Spinal cord (tissue), 10 donors: Measurements from ENCODE around the gene SCYL2. TPM values are rescaled to one million over a fixed set of nuclear protein-coding genes. Genes with fewer than 3 reads are reported as not detected.
A peak's percentile ranks its signal among the peaks of the same experiment; 100 is the strongest.
"Not testable (repeated sequence)": the region's sequence is repeated elsewhere in the genome, so short reads cannot be mapped to it uniquely, and the experiment has no call there.

ENCODE experiments used
- DNase-seq, 6 donors: peaks; one replicate each; pipeline versions ENCODE4 v3.0.0 to v3.0.0-alpha.2; 2013 to 2015; ENCODE audit warnings: low spot score in 6 of 6, low read depth in 4 of 6
- H3K27ac ChIP-seq: one replicate; pipeline ENCODE4 v1.5.1; 2013; ENCODE audit warnings: low read depth, low read length, control low read depth
- H3K27me3 ChIP-seq: one replicate; pipeline ENCODE4 v1.6.1; 2013; ENCODE audit warnings: low read length; ENCODE audit not compliant: control insufficient read depth, insufficient read depth
- H3K36me3 ChIP-seq: one replicate; pipeline ENCODE4 v1.6.1; 2013; ENCODE audit warnings: low read length; ENCODE audit not compliant: control insufficient read depth, insufficient read depth
- H3K4me1 ChIP-seq: one replicate; pipeline ENCODE4 v1.6.1; 2013; ENCODE audit warnings: low read length; ENCODE audit not compliant: control insufficient read depth, insufficient read depth
- H3K4me3 ChIP-seq: one replicate; pipeline ENCODE4 v1.5.1; 2013; ENCODE audit warnings: low read depth, low read length, control low read depth
- H3K9me3 ChIP-seq: one replicate; pipeline ENCODE4 v1.6.1; 2013; ENCODE audit warnings: low read length; ENCODE audit not compliant: control insufficient read depth, insufficient read depth
- WGBS: methylation state at CpG from one replicate; pipeline ENCODE4 v1.1.5; 2013; ENCODE audit warnings: missing lambda C conversion rate; ENCODE audit not compliant: insufficient coverage; 5-methylcytosine and 5-hydroxymethylcytosine counted together
- long read RNA-seq, 4 donors: transcript quantifications; one replicate each; lab custom pipeline, GENCODE V29; 2026
- polyA plus RNA-seq, 2 donors: library from polyadenylated mRNA; unstranded; fragments of 120-200 nt; gene quantifications; one replicate each; pipeline ENCODE4 v1.2.1, GENCODE V29; 2013; ENCODE audit not compliant: insufficient read length in 2 of 2
- total RNA-seq, 2 donors: library from RNA; depleted of rRNA in 1 of 2; stranded (reverse); fragments of 120-200 nt in 1 of 2; fragments of >200 nt in 1 of 2; gene quantifications; one replicate each; pipeline versions ENCODE4 v1.2.3 to v1.2.4, GENCODE V29; 2013 to 2014
- donor health status: healthy.

Gene SCYL2, protein sequence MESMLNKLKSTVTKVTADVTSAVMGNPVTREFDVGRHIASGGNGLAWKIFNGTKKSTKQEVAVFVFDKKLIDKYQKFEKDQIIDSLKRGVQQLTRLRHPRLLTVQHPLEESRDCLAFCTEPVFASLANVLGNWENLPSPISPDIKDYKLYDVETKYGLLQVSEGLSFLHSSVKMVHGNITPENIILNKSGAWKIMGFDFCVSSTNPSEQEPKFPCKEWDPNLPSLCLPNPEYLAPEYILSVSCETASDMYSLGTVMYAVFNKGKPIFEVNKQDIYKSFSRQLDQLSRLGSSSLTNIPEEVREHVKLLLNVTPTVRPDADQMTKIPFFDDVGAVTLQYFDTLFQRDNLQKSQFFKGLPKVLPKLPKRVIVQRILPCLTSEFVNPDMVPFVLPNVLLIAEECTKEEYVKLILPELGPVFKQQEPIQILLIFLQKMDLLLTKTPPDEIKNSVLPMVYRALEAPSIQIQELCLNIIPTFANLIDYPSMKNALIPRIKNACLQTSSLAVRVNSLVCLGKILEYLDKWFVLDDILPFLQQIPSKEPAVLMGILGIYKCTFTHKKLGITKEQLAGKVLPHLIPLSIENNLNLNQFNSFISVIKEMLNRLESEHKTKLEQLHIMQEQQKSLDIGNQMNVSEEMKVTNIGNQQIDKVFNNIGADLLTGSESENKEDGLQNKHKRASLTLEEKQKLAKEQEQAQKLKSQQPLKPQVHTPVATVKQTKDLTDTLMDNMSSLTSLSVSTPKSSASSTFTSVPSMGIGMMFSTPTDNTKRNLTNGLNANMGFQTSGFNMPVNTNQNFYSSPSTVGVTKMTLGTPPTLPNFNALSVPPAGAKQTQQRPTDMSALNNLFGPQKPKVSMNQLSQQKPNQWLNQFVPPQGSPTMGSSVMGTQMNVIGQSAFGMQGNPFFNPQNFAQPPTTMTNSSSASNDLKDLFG
- total RNA-seq (10 to 100 TPM; 45.2 to 83.6 TPM), polyA plus RNA-seq (10 to 100 TPM; 37.5 to 49.6 TPM)
- long read RNA-seq, donor 1, partial matches to known transcripts, result 0 of 1 reads
- long read RNA-seq, donor 1, other reads (novel, unspliced or antisense), result 0 of 1 reads
- long read RNA-seq, donor 2, partial matches to known transcripts, result 0 of 1 reads
- long read RNA-seq, donor 2, other reads (novel, unspliced or antisense), result 0 of 1 reads
- long read RNA-seq, donor 3, full-length matches to known transcripts, result 3 of 3 reads
- long read RNA-seq, donor 3, partial matches to known transcripts, result 0 of 3 reads
- long read RNA-seq, donor 3, other reads (novel, unspliced or antisense), result 0 of 3 reads
- long read RNA-seq, donor 4, full-length matches to known transcripts, result 3 of 3 reads
- long read RNA-seq, donor 4, partial matches to known transcripts, result 0 of 3 reads
- long read RNA-seq, donor 4, other reads (novel, unspliced or antisense), result 0 of 3 reads

DNA sequence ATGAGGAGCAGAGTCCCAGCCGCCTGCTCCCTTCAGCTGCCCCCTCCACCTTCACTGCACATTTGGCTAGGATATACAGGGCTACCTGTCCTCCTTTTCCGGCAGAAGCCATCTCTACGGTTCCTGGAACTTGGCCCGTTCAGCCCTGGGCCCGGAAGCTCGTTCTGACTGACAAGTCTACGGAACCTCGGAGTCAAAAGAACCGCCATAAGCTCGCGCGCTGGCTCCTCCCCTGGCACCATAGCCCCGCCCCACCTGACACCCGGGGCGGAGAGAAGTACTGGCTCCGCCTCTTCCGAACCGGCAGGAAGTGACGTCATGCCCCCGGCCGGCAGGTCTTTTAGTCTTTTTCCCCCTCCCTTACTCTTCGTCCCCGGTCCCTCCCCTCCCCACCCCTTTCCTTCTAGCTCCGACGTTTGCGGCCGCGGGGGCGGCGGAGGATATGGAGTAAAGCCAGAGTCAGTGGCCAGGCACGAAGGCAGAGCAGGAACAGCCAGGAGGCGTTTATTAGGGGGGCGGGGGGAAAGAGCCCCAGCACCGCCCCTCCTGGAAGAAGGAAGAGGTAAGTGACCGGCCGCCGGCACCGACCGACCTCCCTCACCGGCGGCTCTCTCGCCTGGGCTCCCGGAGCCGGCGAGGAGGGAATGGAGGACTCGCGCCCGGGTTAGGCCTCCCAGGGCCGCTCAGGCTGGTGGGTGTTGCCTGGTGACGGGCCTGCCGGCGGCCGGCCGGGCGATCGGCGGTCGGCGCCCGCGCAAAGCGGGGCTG is at the start of gene SCYL2, which contains the start of gene DEPDC4:
TSS of gene SCYL2 (plus strand) at position 343 of the 768 bp plus-strand sequence. CDS start 15,794 bp downstream, outside the sequence.
TSS of gene DEPDC4 (minus strand) at position 245 of the 768 bp plus-strand sequence. CDS start at position 242, 3 bp downstream.
- H3K27ac ChIP-seq, result peak within 1 kb of the TSS; percentile 96
- 0% methylated on average over 55 of the region's 62 CpGs for WGBS
- H3K9me3 ChIP-seq, result no peaks in the 10 kb centered on the region
- H3K4me1 ChIP-seq, result peaks cover 3% of the 10 kb centered on the region
- H3K36me3 ChIP-seq, result no peaks in the 10 kb centered on the region
- DNase-seq, result peak; percentile 89 to 99 (median 93)
- peak within 1 kb of the TSS; percentile 86 for H3K4me3 ChIP-seq
- no peaks in the 10 kb centered on the region for H3K27me3 ChIP-seq

- H3K36me3 ChIP-seq, result peaks cover 24% of the 10 kb centered on the region
- no CpG with 5 or more reads among the region's 5 CpGs for WGBS
- H3K27ac ChIP-seq, result no peak overlapping the region
- no peak overlapping the region for H3K4me3 ChIP-seq
- DNase-seq, result no peak
- no peaks in the 10 kb centered on the region for H3K4me1 ChIP-seq
- H3K9me3 ChIP-seq, result no peaks in the 10 kb centered on the region
- H3K27me3 ChIP-seq, result no peaks in the 10 kb centered on the region
These were observed 47.5 kb upstream of the SCYL2 start for GRCh38 chr12:100219328-100220109.

DNA sequence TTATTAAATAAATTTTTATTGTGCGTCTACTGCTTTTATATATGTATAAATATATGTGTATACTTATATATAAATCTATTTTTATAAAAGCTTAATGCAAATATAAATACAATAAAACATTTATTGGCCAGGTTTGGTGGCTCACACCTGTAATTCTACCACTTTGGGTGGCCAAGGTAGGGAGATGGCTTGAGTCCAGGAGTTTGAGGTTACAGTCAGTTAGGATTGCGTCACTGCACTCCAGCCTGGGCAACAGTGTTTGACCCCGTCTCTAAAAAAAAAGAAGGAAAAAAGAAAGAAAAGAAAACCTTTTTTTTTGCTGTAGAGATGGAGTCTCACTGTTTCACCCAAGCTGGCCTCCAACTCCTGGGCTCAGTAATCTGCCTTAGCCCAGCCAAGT is 45.5 kb upstream of the SCYL2 start:
- no peak for DNase-seq
- WGBS, result 100% methylated on average over 1 of the region's 3 CpGs
- no peak overlapping the region for H3K27ac ChIP-seq
- peaks cover 24% of the 10 kb centered on the region for H3K36me3 ChIP-seq
- no peak overlapping the region for H3K4me3 ChIP-seq
- no peaks in the 10 kb centered on the region for H3K27me3 ChIP-seq
- H3K4me1 ChIP-seq, result no peaks in the 10 kb centered on the region
- H3K9me3 ChIP-seq, result no peaks in the 10 kb centered on the region

DNA sequence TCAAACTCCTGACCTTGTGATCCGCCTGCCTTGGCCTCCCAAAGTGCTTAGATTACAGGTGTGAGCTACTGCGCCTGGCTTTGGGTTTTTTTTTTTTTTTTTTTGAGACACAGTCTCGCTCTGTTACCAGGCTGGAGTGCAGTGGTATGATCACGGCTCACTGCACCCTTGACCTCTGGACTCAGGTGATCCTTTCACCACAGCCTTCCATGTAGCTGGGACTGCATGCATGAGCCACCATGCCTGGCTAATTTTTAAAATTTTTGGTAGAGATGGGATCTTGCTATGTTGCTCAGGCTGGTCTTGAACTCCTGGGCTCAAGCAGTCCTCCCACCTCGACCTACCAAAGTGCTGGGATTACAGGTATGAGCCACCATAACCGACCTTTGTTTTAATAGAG is 44.8 kb upstream of the SCYL2 start:
- H3K4me1 ChIP-seq, H3K9me3 ChIP-seq, H3K27ac ChIP-seq, H3K4me3 ChIP-seq, H3K27me3 ChIP-seq, DNase-seq: not testable (repeated sequence)
- WGBS, result 97% methylated on average over 3 of the region's 6 CpGs
- H3K36me3 ChIP-seq, result peaks cover 24% of the 10 kb centered on the region

GRCh38 chr12:100225491-100225890 is 41.5 kb upstream of the SCYL2 start:
- Histone ChIP-seq H3K9me3 (no peaks in the 10 kb centered on the region), H3K4me1 (no peaks in the 10 kb centered on the region)

GRCh38 chr12:100229036-100229635 is 37.8 kb upstream of the SCYL2 start:
- Histone ChIP-seq H3K27ac (no peak overlapping the region), H3K9me3 (no peaks in the 10 kb centered on the region), H3K36me3 (peaks cover 7% of the 10 kb centered on the region), H3K4me1 (no peaks in the 10 kb centered on the region), H3K4me3 (no peak overlapping the region), H3K27me3 (no peaks in the 10 kb centered on the region)
- 100% methylated on average over 4 of the region's 5 CpGs for WGBS
- DNase-seq, result no peak

More at GRCh38 chr12:100225491-100225890, 41.5 kb upstream of the SCYL2 start:
- no peak for DNase-seq
- no peak overlapping the region for H3K27ac ChIP-seq
- no peaks in the 10 kb centered on the region for H3K27me3 ChIP-seq
- H3K4me3 ChIP-seq, result no peak overlapping the region
- H3K36me3 ChIP-seq, result peaks cover 20% of the 10 kb centered on the region

GRCh38 chr12:100229876-100230275 is 37.1 kb upstream of the SCYL2 start:
- peaks cover 3% of the 10 kb centered on the region for H3K36me3 ChIP-seq
- no peak overlapping the region for H3K4me3 ChIP-seq
- no peaks in the 10 kb centered on the region for H3K9me3 ChIP-seq
- WGBS, result 88% methylated on average over 1 of the region's 4 CpGs
- no peaks in the 10 kb centered on the region for H3K27me3 ChIP-seq
- DNase-seq, result no peak
- H3K27ac ChIP-seq, result no peak overlapping the region
- H3K4me1 ChIP-seq, result no peaks in the 10 kb centered on the region

- not testable (repeated sequence) for H3K27ac ChIP-seq, H3K27me3 ChIP-seq, H3K36me3 ChIP-seq, H3K4me3 ChIP-seq, H3K4me1 ChIP-seq, H3K9me3 ChIP-seq, DNase-seq
- WGBS, result 100% methylated on average over 1 of the region's 3 CpGs
These were observed 35.1 kb upstream of the SCYL2 start for GRCh38 chr12:100231873-100232272.
